AG09319 (cell line): ENCODE measurements around the gene PRR19.
"Not testable (repeated sequence)": the region's sequence is repeated elsewhere in the genome, so short reads cannot be mapped to it uniquely, and the experiment has no call there.

Experiments used
- DNase-seq: peaks from one replicate; pipeline ENCODE4 v3.0.0-alpha.2; 2010; ENCODE audit warnings: low read depth; ENCODE audit errors: extremely low read depth
- CTCF ChIP-seq: IDR thresholded peaks from 2 replicates; pipeline ENCODE4 v1.5.1; 2011; ENCODE audit warnings: low read depth, mild to moderate bottlenecking, inconsistent platforms, low read length, moderate library complexity

Gene PRR19

GRCh38 chr19:42255766-42256745 lies 45.9 kb upstream of the PRR19 start:
- no peak for DNase-seq
- no peak; the same call in 1 of the 2 replicates for TF ChIP-seq CTCF

GRCh38 chr19:42257842-42258241 lies 44.1 kb upstream of the PRR19 start:
- DNase-seq, result not testable (repeated sequence)

GRCh38 chr19:42261763-42262162 lies 40.2 kb upstream of the PRR19 start:
- TF ChIP-seq CTCF, result no peak

GRCh38 chr19:42266105-42266504 lies 35.8 kb upstream of the PRR19 start:
- not testable (repeated sequence) for DNase-seq

More at GRCh38 chr19:42261763-42262162, 40.2 kb upstream of the PRR19 start:
- DNase-seq, result no peak

GRCh38 chr19:42266928-42267603 lies 34.9 kb upstream of the PRR19 start:
- DNase-seq, result not testable (repeated sequence)

GRCh38 chr19:42267644-42268141 lies 34.2 kb upstream of the PRR19 start:
- TF ChIP-seq CTCF, result no peak
- no peak for DNase-seq

- no peak; the same call in 1 of the 2 replicates for TF ChIP-seq CTCF
- peak; percentile 99 for DNase-seq
Observed at GRCh38 chr19:42268142-42268703, 33.7 kb upstream of the PRR19 start.

GRCh38 chr19:42268704-42269477 lies 33.0 kb upstream of the PRR19 start, which contains the start of gene CIC:
Gene CIC (plus strand): TSS chr19:42269252. CDS start chr19:42271784, 2,532 bp downstream.
- TF ChIP-seq CTCF, result no peak
- peak; percentile 100 for DNase-seq
